Smooth muscle cell (in vitro differentiated cells): ENCODE results near the gene F2R. TPM values are rescaled to one million over a fixed set of nuclear protein-coding genes. Genes with fewer than 3 reads are reported as not detected.

Source experiments
- DNase-seq: peaks from one replicate; lab custom pipeline; 2025; ENCODE audit not compliant: unreplicated experiment; lab: John Stamatoyannopoulos, UW
- H2AFZ ChIP-seq: fragments of 200-600 bp; sonication (generic); 2 replicates; pipeline ENCODE4 v1.6.0; 2016; ENCODE audit warnings: antibody characterized with exemption, low read depth, mild to moderate bottlenecking
- H3F3A ChIP-seq: fragments of 200-600 bp; sonication (generic); 2 replicates; pipeline ENCODE4 v1.6.0; 2017; ENCODE audit warnings: antibody characterized with exemption, low read depth
- H3K27ac ChIP-seq: fragments of 200-600 bp; sonication (generic); 2 replicates; pipeline ENCODE4 v1.5.1; 2016; ENCODE audit warnings: low read depth, mild to moderate bottlenecking
- H3K27me3 ChIP-seq: fragments of 200-600 bp; sonication (generic); 2 replicates; pipeline ENCODE4 v1.6.1; 2016; ENCODE audit warnings: low read depth, mild to moderate bottlenecking
- H3K36me3 ChIP-seq: fragments of 200-600 bp; sonication (generic); 2 replicates; pipeline ENCODE4 v1.5.1; 2016; ENCODE audit warnings: low read depth
- H3K4me1 ChIP-seq: fragments of 200-600 bp; sonication (generic); 2 replicates; pipeline ENCODE4 v1.5.1; 2016; ENCODE audit warnings: low read depth
- H3K4me2 ChIP-seq: fragments of 200-600 bp; sonication (generic); 2 replicates; pipeline ENCODE4 v1.6.0; 2016; ENCODE audit warnings: mild to moderate bottlenecking
- H3K4me3 ChIP-seq: fragments of 200-600 bp; sonication (generic); 2 replicates; pipeline ENCODE4 v1.5.1; 2016; ENCODE audit warnings: mild to moderate bottlenecking
- H3K79me2 ChIP-seq: fragments of 200-600 bp; sonication (generic); 2 replicates; pipeline ENCODE4 v1.6.0; 2016; ENCODE audit warnings: low read depth, mild to moderate bottlenecking
- H3K9ac ChIP-seq: fragments of 200-600 bp; sonication (generic); 2 replicates; pipeline ENCODE4 v1.6.0; 2016; ENCODE audit warnings: low read depth
- H3K9me3 ChIP-seq: fragments of 200-600 bp; sonication (generic); replicated peaks from 2 replicates; pipeline ENCODE4 v1.5.1; 2016; ENCODE audit warnings: low read depth
- H4K20me1 ChIP-seq: fragments of 200-600 bp; sonication (generic); 2 replicates; pipeline ENCODE4 v1.6.0; 2016; ENCODE audit warnings: low read depth
- CTCF ChIP-seq: fragments of 200-600 bp; sonication (generic); IDR thresholded peaks from 2 replicates; pipeline ENCODE4 v1.5.1; 2017; ENCODE audit warnings: borderline replicate concordance, mild to moderate bottlenecking, antibody characterized with exemption; ENCODE audit not compliant: insufficient read depth, poor library complexity, severe bottlenecking
- WGBS: methylation state at CpG from one replicate; pipeline ENCODE4 v1.1.7; 2016; ENCODE audit warnings: low lambda C conversion rate; 5-methylcytosine and 5-hydroxymethylcytosine counted together
- polyA plus RNA-seq: library from polyadenylated mRNA; unstranded; fragments of >200 nt; fragmentation: Nextera tagmentation; extraction: Ambion mirVana; gene quantifications from 2 replicates; pipeline ENCODE4 v1.2.1, GENCODE V29; 2016
- small RNA-seq: library from RNA; depleted of rRNA; stranded (forward); fragments of <200 nt; gene quantifications from one replicate; pipeline ENCODE3, GENCODE V24; 2014
- total RNA-seq: library from RNA; depleted of rRNA; stranded (reverse); fragments of >200 nt; gene quantifications from 2 replicates; pipeline ENCODE4 v1.2.3, GENCODE V29; 2014

F2R gene
- total and polyA plus RNA-seq, 2 experiments from 2014 or later = 103 to 135 TPM

DNA sequence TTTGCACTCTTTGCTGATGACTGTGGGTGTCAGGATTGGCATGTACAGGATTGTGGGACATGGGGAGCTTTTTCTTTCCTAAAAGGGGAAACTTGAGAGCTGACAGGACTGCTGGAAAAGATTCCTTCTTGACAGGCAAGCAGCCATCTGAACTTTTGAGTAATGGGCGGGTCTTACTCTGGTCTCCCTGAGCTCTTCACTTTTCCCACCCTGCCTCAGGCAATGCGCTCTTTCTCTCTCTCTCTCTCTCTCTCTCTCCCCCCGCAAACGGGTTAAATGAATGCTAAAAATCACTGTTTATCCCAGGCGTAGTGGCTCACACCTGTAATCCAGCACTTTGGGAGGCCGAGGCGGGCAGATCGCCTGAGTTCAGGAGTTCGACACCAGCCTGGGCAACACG lies 65.8 kb downstream of the F2R start:
- Histone ChIP-seq H3K27ac (no peak overlapping the region), H3K4me2 (no peak overlapping the region), H3F3A (no peaks in the 10 kb centered on the region), H3K9ac (no peak overlapping the region), H3K27me3 (no peaks in the 10 kb centered on the region), H3K4me3 (no peak overlapping the region), H2AFZ (peak overlapping the region; percentile 37), H4K20me1 (no peaks in the 10 kb centered on the region), H3K36me3 (no peaks in the 10 kb centered on the region), H3K9me3 (no peaks in the 10 kb centered on the region), H3K79me2 (no peaks in the 10 kb centered on the region), H3K4me1 (no peaks in the 10 kb centered on the region)
- TF ChIP-seq CTCF = no peak
- DNase-seq = no peak
- WGBS = 78% methylated on average over 10 of the region's 10 CpGs

GRCh38 chr5:76782444-76782843 lies 66.5 kb downstream of the F2R start:
- H3K4me2 ChIP-seq = no peak overlapping the region
- no peak for DNase-seq
- H3K4me3 ChIP-seq = no peak overlapping the region
- no peak overlapping the region for H3K9ac ChIP-seq
- no peaks in the 10 kb centered on the region for H3K9me3 ChIP-seq
- H2AFZ ChIP-seq = peak overlapping the region; percentile 37
- no peaks in the 10 kb centered on the region for H3K4me1 ChIP-seq
- no peaks in the 10 kb centered on the region for H4K20me1 ChIP-seq
- WGBS = 99% methylated on average over 3 of the region's 3 CpGs
- TF ChIP-seq CTCF = no peak
- H3K27ac ChIP-seq = no peak overlapping the region
- no peaks in the 10 kb centered on the region for H3F3A ChIP-seq
- no peaks in the 10 kb centered on the region for H3K36me3 ChIP-seq
- H3K27me3 ChIP-seq = no peaks in the 10 kb centered on the region
- no peaks in the 10 kb centered on the region for H3K79me2 ChIP-seq

Small RNA genes within 50 kb of the gene (small RNA-seq; reads per million reads assigned to genes)
- gene RF02154 (not detected), gene RF02155 (not detected)

Other genes with a start within 250 kb of the F2R start
- 0.31 and 1.4 TPM in 2 replicates for gene F2RL2, start 92.7 kb upstream of the F2R start, total RNA-seq
- 0.45 TPM in 1 of 2 replicates, not detected in the other for gene F2RL2, start 92.7 kb upstream of the F2R start, polyA plus RNA-seq
- 76.4 and 88.3 TPM in 2 replicates for gene F2RL1, start 102.9 kb downstream of the F2R start, total RNA-seq
- gene F2RL1, start 102.9 kb downstream of the F2R start, polyA plus RNA-seq = 42.6 and 53.8 TPM in 2 replicates
- not detected in 2 replicates for gene S100Z, start 133.9 kb downstream of the F2R start, total RNA-seq
- 0.34 and 0.73 TPM in 2 replicates for gene S100Z, start 133.9 kb downstream of the F2R start, polyA plus RNA-seq
- 51.1 and 79.5 TPM in 2 replicates for gene CRHBP, start 236.9 kb downstream of the F2R start, total RNA-seq
- 24.4 and 48.2 TPM in 2 replicates for gene CRHBP, start 236.9 kb downstream of the F2R start, polyA plus RNA-seq